CD14-positive monocyte (primary cell): ENCODE data around the gene ATF6. TPM values are rescaled to one million over a fixed set of nuclear protein-coding genes. Genes with fewer than 3 reads are reported as not detected.

Source experiments
- DNase-seq, 3 donors: peaks; one replicate each; pipeline ENCODE4 v3.0.0-alpha.2; 2011 to 2022
- H2AFZ ChIP-seq: 2 replicates; pipeline ENCODE4 v1.6.0; 2012; ENCODE audit warnings: mild to moderate bottlenecking, low read depth, low read length, inconsistent platforms; ENCODE audit not compliant: insufficient read depth, poor library complexity, severe bottlenecking
- H3K27ac ChIP-seq, 2 donors: 1 replicate in 1 of 2; 2 replicates in 1 of 2; pipeline ENCODE4 v1.5.1; 2012 to 2013; ENCODE audit warnings: low read length in 2 of 2, control low read depth in 1 of 2, inconsistent platforms in 1 of 2, low read depth in 1 of 2, mild to moderate bottlenecking in 1 of 2
- H3K27me3 ChIP-seq, 2 donors: one replicate each; pipeline versions ENCODE4 v1.6.0 to v1.6.1; 2011 to 2013; ENCODE audit warnings: low read length in 2 of 2; ENCODE audit not compliant: control insufficient read depth in 2 of 2, insufficient read depth in 2 of 2
- H3K36me3 ChIP-seq, 2 donors: replicated peaks in 1 of 2; 1 replicate in 1 of 2; 2 replicates in 1 of 2; pipeline versions ENCODE4 v1.5.1 to v1.6.1; 2012 to 2013; ENCODE audit warnings: low read length in 2 of 2, control low read depth in 1 of 2, inconsistent platforms in 1 of 2, mild to moderate bottlenecking in 1 of 2; ENCODE audit not compliant: insufficient read depth in 2 of 2, control insufficient read depth in 1 of 2
- H3K4me1 ChIP-seq, 2 donors: 1 replicate in 1 of 2; 2 replicates in 1 of 2; pipeline versions ENCODE4 v1.5.1 to v1.6.1; 2012 to 2013; ENCODE audit warnings: low read length in 2 of 2, control low read depth in 1 of 2, inconsistent platforms in 1 of 2, mild to moderate bottlenecking in 1 of 2, moderate library complexity in 1 of 2; ENCODE audit not compliant: insufficient read depth in 2 of 2, control insufficient read depth in 1 of 2
- H3K4me2 ChIP-seq: replicated peaks from 2 replicates; pipeline ENCODE3; 2012; ENCODE audit warnings: low read length, moderate library complexity, mild to moderate bottlenecking; ENCODE audit not compliant: poor library complexity, severe bottlenecking; ENCODE audit errors: extremely low read depth
- H3K4me3 ChIP-seq, 3 experiments: fragments of 200-600 bp in 1 of 3; sonication (generic) in 1 of 3; replicated peaks in 1 of 3; 1 replicate in 2 of 3; 2 replicates in 1 of 3; pipeline ENCODE4 v1.5.1; 2011 to 2013; ENCODE audit warnings: low read length in 3 of 3, mild to moderate bottlenecking in 3 of 3, control low read depth in 2 of 3, low read depth in 2 of 3, inconsistent platforms in 1 of 3, moderate library complexity in 1 of 3
- H3K79me2 ChIP-seq: 2 replicates; pipeline ENCODE4 v1.6.0; 2012; ENCODE audit warnings: mild to moderate bottlenecking, control low read depth, inconsistent platforms, low read length, moderate library complexity; ENCODE audit not compliant: insufficient read depth
- H3K9ac ChIP-seq: 2 replicates; pipeline ENCODE4 v1.6.0; 2017; ENCODE audit warnings: low read length, mild to moderate bottlenecking; ENCODE audit not compliant: insufficient read depth, poor library complexity, severe bottlenecking
- H3K9me3 ChIP-seq, 2 donors: replicated peaks in 1 of 2; 1 replicate in 1 of 2; 2 replicates in 1 of 2; pipeline versions ENCODE4 v1.5.1 to v1.6.1; 2012 to 2013; ENCODE audit warnings: low read length in 2 of 2, control low read depth in 1 of 2; ENCODE audit not compliant: control insufficient read depth in 1 of 2, insufficient read depth in 1 of 2
- H4K20me1 ChIP-seq: 2 replicates; pipeline ENCODE4 v1.6.0; 2012; ENCODE audit warnings: mild to moderate bottlenecking, low read length, control low read depth, moderate library complexity; ENCODE audit not compliant: insufficient read depth
- H3K27ac Mint-ChIP-seq, 7 donors: one replicate each; pipeline ENCODE4 v1.8.0; 2020; ENCODE audit warnings: mild to moderate bottlenecking in 7 of 7, mixed read lengths in 7 of 7, moderate library complexity in 6 of 7, inconsistent platforms in 2 of 7
- H3K27me3 Mint-ChIP-seq, 3 donors: one replicate each; pipeline ENCODE4 v1.8.0; 2021 to 2022; ENCODE audit warnings: low read depth in 3 of 3, mild to moderate bottlenecking in 3 of 3, mixed read lengths in 3 of 3, moderate library complexity in 3 of 3, inconsistent platforms in 1 of 3
- H3K36me3 Mint-ChIP-seq, 2 donors: one replicate each; pipeline ENCODE4 v1.8.0; 2020; ENCODE audit warnings: mixed read lengths in 2 of 2, inconsistent platforms in 1 of 2, mild to moderate bottlenecking in 1 of 2
- H3K4me1 Mint-ChIP-seq: one replicate; pipeline ENCODE4 v1.8.0; 2020; ENCODE audit warnings: mild to moderate bottlenecking, mixed read lengths
- H3K4me3 Mint-ChIP-seq, 2 donors: one replicate each; pipeline ENCODE4 v1.8.0; 2020; ENCODE audit warnings: mild to moderate bottlenecking in 2 of 2, mixed read lengths in 2 of 2, moderate library complexity in 1 of 2
- H3K9me3 Mint-ChIP-seq, 7 donors: one replicate each; pipeline ENCODE4 v1.8.0; 2020 to 2022; ENCODE audit warnings: mixed read lengths in 7 of 7, mild to moderate bottlenecking in 6 of 7, moderate library complexity in 6 of 7, inconsistent platforms in 2 of 7
- CTCF ChIP-seq: fragments of 200-600 bp; IDR thresholded peaks from one replicate; pipeline ENCODE4 v1.8.0; 2022; ENCODE audit warnings: antibody characterized with exemption, mild to moderate bottlenecking
- WGBS: methylation state at CpG from one replicate; pipeline ENCODE4 v1.1.5; 2013; ENCODE audit warnings: missing lambda C conversion rate; ENCODE audit not compliant: insufficient coverage; 5-methylcytosine and 5-hydroxymethylcytosine counted together
- intact Hi-C, 2 donors: fragments of 100-400 bp; cut with micrococcal nuclease; formaldehyde crosslinking; loops; one replicate each; pipeline versions ENCODE4 v1.15.0 to v1.15.1; 2023
- polyA plus RNA-seq, 3 donors: library from polyadenylated mRNA; depleted of rRNA in 1 of 3; unstranded in 2 of 3; stranded (reverse) in 1 of 3; fragments of 300-500 nt in 2 of 3; fragments of >200 nt in 1 of 3; fragmentation: Illumina TruSeq in 2 of 3; gene quantifications; 1 replicate in 2 of 3; 2 replicates in 1 of 3; pipeline ENCODE4 v1.2.3, GENCODE V29; 2012 to 2021

ATF6 gene
- polyA plus RNA-seq, 3 donors: 13.4 to 25.6 (median 22.2) TPM

- no peak for DNase-seq
- H3K9me3 Mint-ChIP-seq: peaks cover 0 to 2% (median 0%) of the 10 kb centered on the region in 7 donors
- H3K4me2 ChIP-seq: no peak overlapping the region
- WGBS: no CpG with 5 or more reads among the region's 1 CpG
- no peak overlapping the region for H3K27ac Mint-ChIP-seq
- no peaks in the 10 kb centered on the region for H3K27me3 ChIP-seq
- no peaks in the 10 kb centered on the region for H3K4me1 ChIP-seq
- H3K36me3 ChIP-seq: peaks cover 22 to 68% of the 10 kb centered on the region in 2 donors
- no peak overlapping the region for H3K4me3 ChIP-seq
- peaks cover 51 to 53% of the 10 kb centered on the region in 2 donors for H3K36me3 Mint-ChIP-seq
- H2AFZ ChIP-seq: no peak overlapping the region
- TF ChIP-seq CTCF: no peak
- no peaks in the 10 kb centered on the region for H3K79me2 ChIP-seq
- no peak overlapping the region for H3K9ac ChIP-seq
- no peaks in the 10 kb centered on the region for H3K9me3 ChIP-seq
- no peak overlapping the region for H3K4me3 Mint-ChIP-seq
- intact Hi-C loops: no loop called here
- H3K4me1 Mint-ChIP-seq: peaks cover 5% of the 10 kb centered on the region
- no peaks in the 10 kb centered on the region for H4K20me1 ChIP-seq
- H3K27me3 Mint-ChIP-seq: no peaks in the 10 kb centered on the region
- no peak overlapping the region for H3K27ac ChIP-seq
These were observed 177.6 kb downstream of the ATF6 start for GRCh38 chr1:161943737-161944136.

GRCh38 chr1:161944381-161944780 lies 178.3 kb downstream of the ATF6 start:
- Histone ChIP-seq H3K4me3 (no peak overlapping the region), H2AFZ (no peak overlapping the region), H3K36me3 (peaks cover 22 to 65% of the 10 kb centered on the region in 2 donors), H3K9ac (no peak overlapping the region), H3K79me2 (no peaks in the 10 kb centered on the region), H3K4me1 (no peaks in the 10 kb centered on the region), H3K27ac (no peak overlapping the region), H4K20me1 (no peaks in the 10 kb centered on the region), H3K9me3 (no peaks in the 10 kb centered on the region), H3K27me3 (no peaks in the 10 kb centered on the region), H3K4me2 (no peak overlapping the region)
- Mint-ChIP-seq H3K9me3 (peaks cover 0 to 2% (median 0%) of the 10 kb centered on the region in 7 donors), H3K4me1 (peaks cover 5% of the 10 kb centered on the region), H3K27me3 (no peaks in the 10 kb centered on the region), H3K4me3 (no peak overlapping the region), H3K27ac (no peak overlapping the region), H3K36me3 (peaks cover 51 to 54% of the 10 kb centered on the region in 2 donors)
- no CpG with 5 or more reads among the region's 2 CpGs for WGBS
- intact Hi-C loops: no loop called here
- DNase-seq: no peak
- no peak for TF ChIP-seq CTCF
